SU-DHL-6 (cell line): ENCODE measurements around the gene SPON2.

Experiments used
- H2AFZ ChIP-seq: fragments of 200-600 bp; sonication (generic); 2 replicates; pipeline ENCODE4 v1.6.1; 2014; ENCODE audit warnings: low read depth, mild to moderate bottlenecking, moderate library complexity, mixed read lengths, antibody characterized with exemption, low read length; ENCODE audit not compliant: severe bottlenecking
- H3F3A ChIP-seq: fragments of 200-600 bp; shearing (Covaris generic); 2 replicates; pipeline ENCODE4 v1.6.0; 2016; ENCODE audit warnings: antibody characterized with exemption, mild to moderate bottlenecking; ENCODE audit not compliant: insufficient read depth
- H3K27ac ChIP-seq: fragments of 200-600 bp; sonication (generic); 2 replicates; pipeline ENCODE4 v1.5.1; 2016; ENCODE audit warnings: low read depth, mild to moderate bottlenecking, low read length, moderate library complexity, mixed read lengths
- H3K27me3 ChIP-seq: fragments of 200-600 bp; sonication (generic), shearing (Covaris generic); 2 replicates; pipeline ENCODE4 v1.6.0; 2014; ENCODE audit warnings: mild to moderate bottlenecking, low read length
- H3K36me3 ChIP-seq: fragments of 200-600 bp; sonication (generic); 2 replicates; pipeline ENCODE4 v1.6.1; 2014; ENCODE audit warnings: mild to moderate bottlenecking, low read length, mixed read lengths
- H3K4me2 ChIP-seq: fragments of 300-600, 200-600 bp; shearing (Covaris generic), sonication (generic); 2 replicates; pipeline ENCODE4 v1.6.0; 2014; ENCODE audit warnings: low read length, low read depth, mild to moderate bottlenecking; ENCODE audit not compliant: poor library complexity, severe bottlenecking
- H3K4me3 ChIP-seq: fragments of 200-600 bp; sonication (generic); 2 replicates; pipeline ENCODE4 v1.5.1; 2014; ENCODE audit warnings: antibody characterized with exemption, low read length, mild to moderate bottlenecking, mixed read lengths; ENCODE audit not compliant: insufficient read depth, poor library complexity, severe bottlenecking
- H3K79me2 ChIP-seq: fragments of 200-600 bp; sonication (generic); 2 replicates; pipeline ENCODE4 v1.6.1; 2014; ENCODE audit warnings: mild to moderate bottlenecking, low read length, moderate library complexity; ENCODE audit not compliant: insufficient read depth
- H3K9ac ChIP-seq: fragments of 200-600 bp; sonication (generic); 2 replicates; pipeline ENCODE4 v1.7.0; 2014; ENCODE audit warnings: mild to moderate bottlenecking, low read length
- H3K9me2 ChIP-seq: fragments of 200-600 bp; sonication (generic); replicated peaks from 2 replicates; pipeline ENCODE4 v1.6.1; 2014; ENCODE audit warnings: low read length; ENCODE audit not compliant: insufficient read depth
- H3K9me3 ChIP-seq: fragments of 200-600 bp; sonication (generic); 2 replicates; pipeline ENCODE4 v1.6.1; 2014; ENCODE audit warnings: low read length, mixed read lengths; ENCODE audit not compliant: insufficient read depth
- H4K20me1 ChIP-seq: fragments of 200-600 bp; sonication (generic); 2 replicates; pipeline ENCODE4 v1.6.1; 2014; ENCODE audit warnings: low read depth, mild to moderate bottlenecking, antibody characterized with exemption, low read length, moderate library complexity, mixed read lengths
- CTCF ChIP-seq: fragments of 200-600 bp; sonication (generic); IDR thresholded peaks from one replicate; pipeline ENCODE4 v1.5.1; 2017; ENCODE audit warnings: antibody characterized with exemption, mild to moderate bottlenecking, low read length, moderate library complexity; ENCODE audit not compliant: insufficient read depth, poor library complexity, severe bottlenecking
- EZH2phosphoT487 ChIP-seq: fragments of 200-600 bp; sonication (generic), shearing (Covaris generic); conservative IDR thresholded peaks from 2 replicates; pipeline ENCODE4 v1.6.1; 2018; ENCODE audit warnings: mild to moderate bottlenecking, antibody characterized with exemption, low read length, moderate library complexity, mixed read lengths

The SPON2 gene

GRCh38 chr4:1219566-1219950 is 47.2 kb upstream of the SPON2 start:
- Histone ChIP-seq H3F3A (peaks cover 59% of the 10 kb centered on the region), H3K4me2 (peak overlapping the region; percentile 98), H3K9me3 (no peaks in the 10 kb centered on the region), H4K20me1 (no peaks in the 10 kb centered on the region), H3K9ac (peak overlapping the region; percentile 59), H3K4me3 (peak overlapping the region; percentile 42), H3K79me2 (peaks cover 14% of the 10 kb centered on the region; the same call in 1 of the 2 replicates), H2AFZ (no peak overlapping the region), H3K27me3 (no peaks in the 10 kb centered on the region), H3K36me3 (no peaks in the 10 kb centered on the region), H3K27ac (peak overlapping the region; percentile 100), H3K9me2 (no peaks in the 10 kb centered on the region)
- TF ChIP-seq CTCF (no peak), EZH2phosphoT487 (no peak)

GRCh38 chr4:1218634-1219565 is 46.5 kb upstream of the SPON2 start:
- peak overlapping the region; percentile 100 for H3K27ac ChIP-seq
- no peaks in the 10 kb centered on the region for H3K36me3 ChIP-seq
- no peaks in the 10 kb centered on the region for H3K27me3 ChIP-seq
- H3K9me3 ChIP-seq, result no peaks in the 10 kb centered on the region
- peaks cover 59% of the 10 kb centered on the region for H3F3A ChIP-seq
- peak overlapping the region; percentile 98 for H3K4me2 ChIP-seq
- peak overlapping the region; percentile 42 for H3K4me3 ChIP-seq
- H3K9me2 ChIP-seq, result no peaks in the 10 kb centered on the region
- peaks cover 18% of the 10 kb centered on the region; the same call in 1 of the 2 replicates for H3K79me2 ChIP-seq
- TF ChIP-seq CTCF, result no peak
- no peak for TF ChIP-seq EZH2phosphoT487
- H3K9ac ChIP-seq, result peak overlapping the region; percentile 59
- no peaks in the 10 kb centered on the region for H4K20me1 ChIP-seq
- no peak overlapping the region for H2AFZ ChIP-seq

GRCh38 chr4:1217366-1217765 is 45.0 kb upstream of the SPON2 start:
- no peaks in the 10 kb centered on the region for H3K9me3 ChIP-seq
- H3K9me2 ChIP-seq, result no peaks in the 10 kb centered on the region
- peak overlapping the region; percentile 100 for H3K27ac ChIP-seq
- H3K4me2 ChIP-seq, result peak overlapping the region; percentile 98
- peaks cover 18% of the 10 kb centered on the region; the same call in 1 of the 2 replicates for H3K79me2 ChIP-seq
- no peaks in the 10 kb centered on the region for H4K20me1 ChIP-seq
- no peaks in the 10 kb centered on the region for H3K36me3 ChIP-seq
- H3F3A ChIP-seq, result peaks cover 59% of the 10 kb centered on the region
- no peak overlapping the region for H2AFZ ChIP-seq
- H3K4me3 ChIP-seq, result no peak overlapping the region
- TF ChIP-seq EZH2phosphoT487 (no peak), CTCF (no peak)
- H3K9ac ChIP-seq, result peak overlapping the region; percentile 52
- H3K27me3 ChIP-seq, result no peaks in the 10 kb centered on the region
